Neural crest cell (in vitro differentiated cells): Measurements from ENCODE around the gene HOGA1. TPM values are rescaled to one million over a fixed set of nuclear protein-coding genes. Genes with fewer than 3 reads are reported as not detected.
"Not testable (repeated sequence)": the region's sequence is repeated elsewhere in the genome, so short reads cannot be mapped to it uniquely, and the experiment has no call there.

Source experiments
- DNase-seq: peaks from one replicate; pipeline ENCODE4 v3.0.0; 2021; ENCODE audit warnings: low read depth, mixed read lengths, low spot score
- H3K27ac Mint-ChIP-seq: one replicate; pipeline ENCODE4 v1.8.0; 2021; ENCODE audit warnings: mild to moderate bottlenecking, mixed read lengths; ENCODE audit not compliant: unreplicated experiment
- H3K27me3 Mint-ChIP-seq: 2 replicates; pipeline ENCODE4 v1.8.0; 2021; ENCODE audit warnings: low read depth, mild to moderate bottlenecking, mixed read lengths
- H3K36me3 Mint-ChIP-seq: 2 replicates; pipeline ENCODE4 v1.8.0; 2021; ENCODE audit warnings: low read depth, mild to moderate bottlenecking, mixed read lengths
- H3K4me1 Mint-ChIP-seq: 2 replicates; pipeline ENCODE4 v1.8.0; 2021; ENCODE audit warnings: mixed read lengths
- H3K4me3 Mint-ChIP-seq: one replicate; pipeline ENCODE4 v1.8.0; 2021; ENCODE audit warnings: mild to moderate bottlenecking, mixed read lengths
- H3K9me3 Mint-ChIP-seq: 2 replicates; pipeline ENCODE4 v1.8.0; 2021; ENCODE audit warnings: mixed read lengths
- CTCF ChIP-seq: fragments of 200-600 bp; sonication (generic); conservative IDR thresholded peaks from 2 replicates; pipeline ENCODE4 v1.5.0; 2021; ENCODE audit warnings: antibody characterized with exemption, mild to moderate bottlenecking
- total RNA-seq: library from RNA; stranded (reverse); gene quantifications from 2 replicates; pipeline ENCODE4 v1.2.1, GENCODE V29; 2021

The HOGA1 gene
- total RNA-seq, 1 donor from 2014 or later = 0.23 TPM

GRCh38 chr10:97647556-97647955 is 63.4 kb downstream of the HOGA1 start:
- Mint-ChIP-seq H3K4me1 (peaks cover 27% of the 10 kb centered on the region), H3K36me3 (peaks cover 5% of the 10 kb centered on the region), H3K9me3 (no peaks in the 10 kb centered on the region), H3K27ac (no peak overlapping the region), H3K27me3 (no peaks in the 10 kb centered on the region), H3K4me3 (no peak overlapping the region)
- DNase-seq = no peak
- TF ChIP-seq CTCF = no peak

GRCh38 chr10:97648562-97649404 is 64.6 kb downstream of the HOGA1 start:
- peak overlapping the region; percentile 29 for H3K27ac Mint-ChIP-seq
- no peak for DNase-seq
- no peaks in the 10 kb centered on the region for H3K27me3 Mint-ChIP-seq
- no peak for TF ChIP-seq CTCF
- H3K4me1 Mint-ChIP-seq = peaks cover 17% of the 10 kb centered on the region
- H3K9me3 Mint-ChIP-seq = no peaks in the 10 kb centered on the region
- H3K4me3 Mint-ChIP-seq = no peak overlapping the region
- peaks cover 5% of the 10 kb centered on the region for H3K36me3 Mint-ChIP-seq

GRCh38 chr10:97649405-97649750 is 65.2 kb downstream of the HOGA1 start:
- H3K36me3 Mint-ChIP-seq, H3K9me3 Mint-ChIP-seq, H3K27ac Mint-ChIP-seq, DNase-seq, H3K4me3 Mint-ChIP-seq, H3K27me3 Mint-ChIP-seq: not testable (repeated sequence)
- peaks cover 17% of the 10 kb centered on the region for H3K4me1 Mint-ChIP-seq

GRCh38 chr10:97650726-97651125 is 66.5 kb downstream of the HOGA1 start:
- no peaks in the 10 kb centered on the region for H3K27me3 Mint-ChIP-seq
- no peak for TF ChIP-seq CTCF
- no peak overlapping the region for H3K4me3 Mint-ChIP-seq
- no peak overlapping the region for H3K27ac Mint-ChIP-seq
- peaks cover 2% of the 10 kb centered on the region for H3K36me3 Mint-ChIP-seq
- DNase-seq = no peak
- peaks cover 17% of the 10 kb centered on the region for H3K4me1 Mint-ChIP-seq
- H3K9me3 Mint-ChIP-seq = no peaks in the 10 kb centered on the region

- TF ChIP-seq CTCF = no peak
- H3K27ac Mint-ChIP-seq = no peak overlapping the region
- peaks cover 2% of the 10 kb centered on the region for H3K36me3 Mint-ChIP-seq
- no peaks in the 10 kb centered on the region for H3K9me3 Mint-ChIP-seq
- peaks cover 17% of the 10 kb centered on the region for H3K4me1 Mint-ChIP-seq
- DNase-seq = no peak
- no peaks in the 10 kb centered on the region for H3K27me3 Mint-ChIP-seq
- no peak overlapping the region for H3K4me3 Mint-ChIP-seq
Observed at GRCh38 chr10:97651773-97652172, 67.6 kb downstream of the HOGA1 start.

GRCh38 chr10:97656777-97657176 is 72.6 kb downstream of the HOGA1 start:
- no peaks in the 10 kb centered on the region for H3K27me3 Mint-ChIP-seq
- H3K27ac Mint-ChIP-seq = no peak overlapping the region
- no peaks in the 10 kb centered on the region for H3K9me3 Mint-ChIP-seq
- H3K4me3 Mint-ChIP-seq = no peak overlapping the region
- TF ChIP-seq CTCF = no peak
- no peaks in the 10 kb centered on the region for H3K36me3 Mint-ChIP-seq
- no peak for DNase-seq
- H3K4me1 Mint-ChIP-seq = no peaks in the 10 kb centered on the region
